Measurements from ENCODE around the gene FANCI.
"Not testable (repeated sequence)": the region's sequence is repeated elsewhere in the genome, so short reads cannot be mapped to it uniquely, and the experiment has no call there.

The FANCI gene

DNA sequence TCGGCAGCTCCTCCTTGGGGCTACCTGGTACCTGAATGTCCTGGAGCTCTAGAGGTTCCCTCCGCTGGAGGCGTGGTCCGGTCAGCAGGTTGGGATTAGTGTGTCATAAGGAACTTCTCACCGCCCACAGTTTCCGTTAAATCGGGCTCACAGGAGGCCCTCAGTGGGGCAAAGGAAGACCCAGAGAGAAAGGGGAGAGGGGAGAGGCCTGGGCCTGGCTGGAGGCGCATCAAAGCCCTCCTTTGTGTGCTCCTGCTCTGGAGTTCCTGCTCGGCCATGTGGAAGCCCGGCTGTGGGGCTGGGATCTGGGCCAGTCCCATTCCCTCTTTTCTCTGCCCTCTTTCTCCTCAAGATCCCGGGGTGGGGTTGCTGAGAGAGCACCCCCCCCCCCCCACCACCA, 22.2 kb upstream of the FANCI start, which contains the start of gene RLBP1:
RLBP1 (minus strand) TSS at position 37 of the 400 bp plus-strand sequence. CDS start 2,604 bp downstream, outside the sequence.
- no peak for DNase-seq (ENCODE audit: low read depth in 4 of 4, low spot score in 1 of 4)

DNA sequence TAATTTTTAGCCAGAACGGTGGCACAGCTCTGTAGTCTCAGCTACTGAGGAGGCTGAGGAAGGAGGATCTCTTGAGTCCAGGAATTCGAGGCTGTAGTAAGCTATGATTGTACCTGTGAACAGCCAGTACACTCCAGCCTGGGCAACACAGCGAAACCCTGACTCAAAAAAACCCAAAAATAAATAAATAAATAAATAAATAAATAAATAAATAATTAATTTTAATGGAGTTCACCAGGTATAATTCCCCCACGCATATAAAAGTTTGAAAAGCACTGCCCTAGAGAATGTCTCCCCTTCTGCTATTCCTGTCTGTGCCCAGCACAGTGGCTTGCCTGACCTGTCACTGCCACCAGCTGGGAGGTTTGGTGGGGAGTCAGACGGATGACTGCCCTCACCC, 18.2 kb upstream of the FANCI start:
- DNase-seq (ENCODE audit: low read depth in 4 of 4, low spot score in 1 of 4), result no peak

DNA sequence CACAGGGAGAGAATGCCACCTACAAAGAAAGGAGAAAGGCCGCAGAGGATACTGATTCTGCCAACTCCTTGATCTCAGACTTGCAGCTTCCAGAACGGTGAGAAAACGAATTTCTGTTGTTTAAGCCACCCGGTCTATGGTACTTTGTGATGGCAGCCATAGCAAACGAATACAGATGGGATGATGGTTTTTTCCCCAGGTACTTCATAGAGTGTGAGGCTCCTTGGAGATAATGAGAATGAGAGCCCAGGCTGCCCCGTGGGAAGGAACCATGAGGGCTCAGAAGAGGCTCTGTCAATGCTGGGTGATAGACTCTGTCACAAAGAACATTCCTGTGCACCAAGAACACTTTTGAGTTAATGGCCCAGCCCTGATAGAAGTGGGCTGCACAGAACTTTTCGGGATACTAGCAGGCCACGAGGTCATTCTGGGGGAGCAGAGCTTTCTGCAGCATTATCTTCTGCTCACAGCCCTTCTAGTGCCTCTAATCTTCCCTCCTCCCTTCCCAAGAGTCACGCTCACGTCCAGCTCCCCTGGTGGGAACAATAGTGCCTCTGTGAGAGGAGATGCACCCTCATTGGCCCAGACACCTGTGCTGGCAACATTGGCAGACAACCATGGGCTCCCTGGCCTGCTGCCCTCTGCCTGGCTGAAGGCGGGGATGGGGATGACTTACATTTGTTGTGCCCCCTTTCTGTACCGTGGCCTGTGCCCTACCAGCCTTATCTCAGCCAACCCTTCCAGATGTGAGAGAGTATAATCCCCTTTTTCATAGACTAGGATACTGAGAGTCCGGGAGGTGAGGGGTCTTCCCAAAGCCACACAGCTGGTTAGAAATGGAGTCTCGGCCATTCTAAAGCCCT, 17.2 kb upstream of the FANCI start:
- DNase-seq (ENCODE audit: low read depth in 4 of 4, low spot score in 1 of 4), result no peak

DNA sequence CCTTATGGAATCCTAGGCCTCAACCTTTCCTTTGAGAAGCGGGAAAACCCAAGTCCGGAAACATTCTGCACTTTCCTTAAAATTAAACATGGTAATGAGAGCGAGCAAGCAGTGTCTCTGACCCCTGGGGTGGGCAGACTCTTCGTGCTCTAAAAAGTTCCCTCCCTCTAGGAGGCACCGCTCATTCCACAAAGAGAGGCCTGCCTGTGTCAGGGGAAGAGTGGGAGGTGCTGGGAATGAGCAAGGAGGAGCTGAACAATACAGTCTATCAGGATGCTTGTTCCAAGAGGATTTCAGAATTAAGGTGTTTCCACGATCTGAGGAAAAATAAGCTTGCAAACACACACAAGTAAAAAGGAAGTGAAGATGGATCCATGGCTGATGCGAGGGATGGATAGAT, 16.4 kb upstream of the FANCI start:
- DNase-seq (ENCODE audit: low read depth in 4 of 4, low spot score in 1 of 4), result no peak

GRCh38 chr15:89230277-89230676, 13.5 kb upstream of the FANCI start:
- DNase-seq (ENCODE audit: low read depth in 4 of 4, low spot score in 1 of 4), result no peak

- no peak for DNase-seq (ENCODE audit: low read depth in 4 of 4, low spot score in 1 of 4)
Measured at GRCh38 chr15:89231832-89232231, 11.9 kb upstream of the FANCI start.

DNA sequence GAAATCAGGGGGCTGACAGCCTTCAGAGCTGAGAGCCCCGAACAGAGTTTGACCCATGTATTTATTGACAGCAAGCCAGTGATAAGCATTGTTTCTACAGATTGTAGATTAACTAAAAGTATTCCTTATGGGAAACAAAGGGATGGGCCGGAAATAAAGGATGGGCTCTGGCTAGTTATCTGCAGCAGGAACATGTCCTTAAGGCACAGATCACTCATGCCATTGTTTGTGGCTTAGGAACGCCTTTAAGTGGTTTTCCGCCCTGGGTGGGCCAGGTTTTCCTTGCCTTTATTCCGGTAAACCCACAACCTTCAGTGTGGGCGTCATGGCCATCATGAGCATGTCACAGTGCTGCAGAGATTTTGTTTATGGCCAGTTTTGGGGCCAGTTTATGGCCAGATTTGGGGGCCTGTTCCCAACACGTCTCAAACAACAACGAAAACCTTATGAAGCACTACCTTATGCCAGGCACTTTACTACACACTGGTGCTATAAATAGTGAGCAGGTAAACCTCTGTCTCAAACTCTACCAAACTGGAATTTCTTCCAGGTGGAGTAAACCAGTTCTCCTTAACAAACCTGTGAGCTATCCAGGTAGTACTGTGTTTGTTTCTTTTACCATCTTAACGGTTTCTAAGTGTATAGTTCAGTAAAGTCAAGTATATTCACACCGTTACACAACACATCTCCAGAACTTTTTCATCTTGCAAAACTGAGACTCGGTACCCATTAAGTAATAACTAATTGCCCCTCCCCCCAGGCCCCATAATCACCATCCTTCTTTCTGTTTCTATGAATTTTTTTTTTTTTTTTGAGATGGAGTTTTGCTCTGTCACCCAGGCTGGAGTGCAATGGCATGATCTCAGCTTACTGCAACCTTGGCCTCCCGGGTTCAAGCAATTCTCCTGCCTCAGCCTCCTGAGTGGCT, 3.6 kb upstream of the FANCI start:
- not testable (repeated sequence) for DNase-seq (ENCODE audit: low read depth in 4 of 4, low spot score in 1 of 4)

DNA sequence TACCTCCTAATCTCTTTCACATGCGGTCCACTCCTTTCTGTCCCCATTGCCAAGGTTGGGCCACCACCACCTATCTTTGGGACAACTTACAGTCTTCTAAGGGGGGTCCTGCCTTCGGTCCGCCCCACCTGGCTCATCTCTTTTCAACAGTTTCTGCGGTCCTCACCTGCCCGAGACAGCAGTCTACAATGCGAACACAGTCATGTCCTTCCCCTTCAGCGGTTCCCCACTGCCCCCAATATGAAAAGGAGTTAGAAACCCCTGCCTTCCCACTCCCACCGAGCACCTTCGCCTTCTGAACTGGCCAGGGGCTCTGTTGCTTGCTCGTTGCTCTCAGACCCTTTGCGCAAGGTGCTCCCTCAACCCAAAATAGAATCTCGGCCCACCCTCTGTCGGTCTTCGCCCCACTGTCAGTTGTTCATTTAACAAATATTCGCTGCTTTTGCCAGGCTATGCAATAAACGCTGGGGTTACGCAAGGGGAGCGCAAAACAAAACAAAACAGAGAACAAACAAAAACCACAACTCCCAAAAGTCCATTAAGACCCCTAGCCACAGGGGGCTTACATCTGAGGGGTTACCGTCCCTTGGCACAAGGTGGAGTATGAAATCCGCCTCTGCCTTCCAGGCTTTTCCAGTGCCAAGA, 611 bp upstream of the FANCI start:
- DNase-seq (ENCODE audit: low read depth in 4 of 4, low spot score in 1 of 4), result no peak

- DNase-seq (ENCODE audit: low read depth in 4 of 4, low spot score in 1 of 4), result no peak
Measured at GRCh38 chr15:89244574-89244903, 760 bp downstream of the FANCI start.

GRCh38 chr15:89247446-89247845, 3.7 kb downstream of the FANCI start:
- no peak for DNase-seq (ENCODE audit: low read depth in 4 of 4, low spot score in 1 of 4)

DNA sequence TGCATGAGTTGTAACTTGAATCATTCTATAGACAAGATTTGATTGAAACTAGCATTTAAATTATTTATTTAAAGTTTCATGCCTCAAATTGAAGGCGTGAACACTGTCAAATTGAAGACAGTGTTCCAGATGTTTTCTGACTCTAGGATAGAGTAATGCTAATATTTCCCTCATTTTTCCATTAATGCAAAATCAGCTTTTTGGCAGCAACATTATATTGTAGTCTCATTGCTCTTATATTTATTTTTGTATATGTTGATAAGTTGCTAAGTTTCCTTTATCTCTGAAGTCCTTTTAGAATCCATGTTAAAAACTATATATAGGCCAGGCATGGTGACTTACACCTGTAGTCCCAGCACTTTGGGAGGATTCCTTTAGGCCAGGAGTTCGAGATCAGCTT, 4.8 kb downstream of the FANCI start:
- no peak for DNase-seq (ENCODE audit: low read depth in 4 of 4, low spot score in 1 of 4)

GRCh38 chr15:89250142-89250541, 6.4 kb downstream of the FANCI start:
- not testable (repeated sequence) for DNase-seq (ENCODE audit: low read depth in 4 of 4, low spot score in 1 of 4)

- DNase-seq (ENCODE audit: low read depth in 4 of 4, low spot score in 1 of 4), result not testable (repeated sequence)
Measured at GRCh38 chr15:89277281-89277680, 33.5 kb downstream of the FANCI start.

DNA sequence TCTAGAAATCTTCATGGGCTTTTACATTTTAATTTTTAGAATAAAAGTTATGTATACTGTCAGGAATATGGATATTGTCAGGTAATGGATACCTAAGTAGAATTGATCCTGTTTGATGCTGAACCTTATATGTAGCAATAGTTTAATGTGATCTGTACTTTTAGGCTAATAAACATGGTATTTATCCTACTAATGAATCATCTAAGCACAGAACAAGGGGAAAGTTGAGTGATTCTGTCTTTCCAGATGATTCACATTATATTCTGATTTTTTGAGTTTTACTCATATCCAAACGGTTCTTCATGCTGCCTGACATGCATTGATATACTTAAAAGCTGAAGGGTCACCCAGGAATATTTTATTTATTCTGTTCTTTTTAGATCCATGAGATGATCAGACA, 34.5 kb downstream of the FANCI start:
- DNase-seq (ENCODE audit: low read depth in 4 of 4, low spot score in 1 of 4), result no peak

- no peak for DNase-seq (ENCODE audit: low read depth in 4 of 4, low spot score in 1 of 4)
Measured at GRCh38 chr15:89282631-89283030, 38.9 kb downstream of the FANCI start.

- no peak for DNase-seq (ENCODE audit: low read depth in 4 of 4, low spot score in 1 of 4)
Measured at GRCh38 chr15:89283201-89283600, 39.4 kb downstream of the FANCI start.

- no peak for DNase-seq (ENCODE audit: low read depth in 4 of 4, low spot score in 1 of 4)
Measured at GRCh38 chr15:89291934-89292438, 48.2 kb downstream of the FANCI start.

DNA sequence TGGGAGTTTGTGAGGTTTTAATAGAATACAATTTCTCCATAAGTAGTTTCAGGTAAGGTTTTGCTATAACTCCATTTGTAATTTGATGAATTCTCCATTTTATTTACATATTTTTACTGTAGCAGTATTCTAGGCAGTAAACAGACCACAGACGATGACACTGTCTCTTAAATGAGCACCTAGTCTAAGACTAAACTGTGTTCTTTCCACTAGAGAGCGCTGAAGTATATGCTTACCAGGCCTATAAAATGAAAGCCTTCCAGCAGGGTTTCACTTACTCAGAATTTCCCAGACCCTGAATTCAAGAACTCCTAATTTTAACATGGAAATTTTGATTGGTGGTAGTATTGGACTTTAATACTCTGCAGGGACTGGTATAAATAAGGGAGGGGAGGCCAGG, 49.2 kb downstream of the FANCI start:
- DNase-seq (ENCODE audit: low read depth in 4 of 4, low spot score in 1 of 4), result no peak

DNA sequence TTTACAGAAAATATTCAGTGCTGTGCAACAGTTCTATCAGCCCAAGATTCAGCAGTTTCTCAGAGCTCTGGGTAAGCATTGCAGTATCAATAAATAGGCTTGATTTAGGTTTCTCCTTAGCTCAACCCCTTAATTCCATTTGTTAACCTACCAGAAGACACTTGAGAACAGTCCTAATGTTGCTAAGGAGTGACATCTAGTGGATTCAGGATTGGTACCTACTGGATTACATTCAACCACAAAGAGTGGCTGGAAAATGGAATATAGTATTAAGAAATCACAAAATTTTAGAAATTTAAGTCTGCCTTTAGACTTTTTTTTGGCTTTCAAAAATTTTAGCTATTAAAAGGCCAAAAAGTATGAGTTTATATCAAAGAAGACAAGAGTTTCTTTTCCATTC, 56.1 kb downstream of the FANCI start:
- DNase-seq (ENCODE audit: low read depth in 4 of 4, low spot score in 1 of 4), result no peak

- no peak for DNase-seq (ENCODE audit: low read depth in 4 of 4, low spot score in 1 of 4)
Measured at GRCh38 chr15:89301304-89302089, 57.7 kb downstream of the FANCI start.

- DNase-seq (ENCODE audit: low read depth in 4 of 4, low spot score in 1 of 4), result no peak
Measured at GRCh38 chr15:89303986-89304385, 60.2 kb downstream of the FANCI start.
